NB4 (cell line): Measurements from ENCODE around the gene ALKBH3.

Source experiments
- CTCF ChIP-seq: IDR thresholded peaks from one replicate; pipeline ENCODE4 v1.5.1; 2012; ENCODE audit warnings: low read depth, low read length
- MAX ChIP-seq: IDR thresholded peaks from 2 replicates; pipeline ENCODE4 v1.6.1; 2011; ENCODE audit warnings: low read depth, low read length
- POLR2A ChIP-seq: IDR thresholded peaks from 2 replicates; pipeline ENCODE4 v1.6.1; 2011; ENCODE audit warnings: mild to moderate bottlenecking; ENCODE audit not compliant: insufficient read length; ENCODE audit errors: extremely low read depth

GRCh38 chr11:43834286-43834685 lies 46.3 kb upstream of the ALKBH3 start:
- TF ChIP-seq CTCF (no peak), POLR2A (no peak), MAX (no peak)
